Keratinocyte (primary cell): ENCODE results near the gene UGT1A8.

Experiments used
- CTCF ChIP-seq, 3 experiments: IDR thresholded peaks in 1 of 3; conservative IDR thresholded peaks in 1 of 3; optimal IDR thresholded peaks in 1 of 3; 2 replicates in 2 of 3; 3 replicates in 1 of 3; pipeline versions ENCODE3 to v1.5.1; 2011; ENCODE audit warnings: low read length in 3 of 3, mild to moderate bottlenecking in 3 of 3, moderate library complexity in 2 of 3, control low read depth in 1 of 3, inconsistent platforms in 1 of 3; ENCODE audit not compliant: insufficient read depth in 2 of 3; ENCODE audit errors: extremely low read depth in 1 of 3
- EZH2 ChIP-seq: IDR thresholded peaks from one replicate; pipeline ENCODE4 v1.6.1; 2012; ENCODE audit warnings: inconsistent platforms, mild to moderate bottlenecking, low read length, moderate library complexity

- no peak for TF ChIP-seq CTCF (optimal IDR thresholded peaks at IDR 0.05 in 1 of 3, IDR thresholded peaks at IDR 0.05 in 1 of 3, conservative IDR thresholded peaks at IDR 0.05 in 1 of 3; ENCODE audit: extremely low read depth in 1 of 3, insufficient read depth in 2 of 3, low read length in 3 of 3)
- no peak for TF ChIP-seq EZH2
Measured at GRCh38 chr2:233690444-233690843, 73.0 kb downstream of the UGT1A8 start.
